NCI-H1092 treated with DMSO at 0.1 percent for 48 hours (cell line): ENCODE results near the gene GH1.
"Not testable (repeated sequence)": the region's sequence is repeated elsewhere in the genome, so short reads cannot be mapped to it uniquely, and the experiment has no call there.

Source experiments
- DNase-seq: peaks from one replicate; lab custom pipeline; 2025; lab: John Stamatoyannopoulos, UW

GH1 gene

GRCh38 chr17:63918789-63919305 is at the start of gene GH1:
GH1 (minus strand) TSS chr17:63918839; CDS start chr17:63918776, 63 bp downstream.
- DNase-seq: not testable (repeated sequence)

- no peak for DNase-seq
Observed at GRCh38 chr17:63967953-63968352, 49.3 kb upstream of the GH1 start.

DNA sequence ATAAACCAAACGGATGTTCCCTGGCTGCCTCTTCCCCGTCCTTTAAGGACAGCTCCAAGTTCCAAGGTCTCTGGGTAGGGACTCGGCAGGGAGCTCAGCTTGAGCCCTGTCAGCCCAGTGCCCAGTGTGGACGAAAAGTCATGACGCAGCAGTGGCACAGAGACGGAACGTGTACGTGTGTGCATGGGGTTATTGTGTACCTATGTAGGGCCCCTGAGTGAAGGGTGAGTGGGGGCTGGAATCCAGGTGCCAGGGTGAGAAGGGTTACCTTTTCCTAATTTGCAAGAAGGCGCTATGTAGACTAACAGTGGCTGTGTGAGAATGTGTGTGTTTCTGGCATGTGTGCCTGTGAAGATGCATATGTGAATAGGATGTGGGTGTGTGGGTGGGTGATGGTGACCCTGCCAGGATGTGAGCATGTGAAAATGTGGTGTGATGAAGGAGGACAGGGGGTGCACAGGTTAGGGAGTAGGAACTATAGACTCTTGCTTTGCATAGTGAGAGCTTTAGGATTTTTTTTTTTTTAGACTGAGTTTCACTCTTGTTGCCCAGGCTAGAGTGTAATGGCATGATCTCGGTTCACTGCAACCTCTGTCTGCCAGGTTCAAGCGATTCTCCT is 48.1 kb upstream of the GH1 start:
- DNase-seq: no peak

DNA sequence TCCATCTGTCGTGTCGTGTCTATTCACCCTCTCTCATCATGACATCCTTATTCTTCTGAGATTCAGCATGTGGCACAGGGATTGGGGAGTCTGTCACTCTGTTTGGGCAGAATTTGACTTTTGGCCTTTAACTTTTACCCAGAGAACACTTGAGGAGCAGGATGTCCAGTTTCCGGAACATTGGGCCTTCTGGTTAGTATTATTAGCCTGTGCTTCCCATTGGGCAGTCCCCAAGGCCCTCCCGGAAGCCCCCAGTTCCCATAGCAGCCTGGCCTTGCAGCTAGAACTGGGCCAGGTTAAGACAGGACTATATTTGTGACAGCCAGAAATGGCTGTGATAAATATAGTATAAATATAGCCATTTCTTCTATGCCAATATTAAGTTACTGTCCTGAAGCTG is 44.5 kb upstream of the GH1 start:
- no peak for DNase-seq

DNA sequence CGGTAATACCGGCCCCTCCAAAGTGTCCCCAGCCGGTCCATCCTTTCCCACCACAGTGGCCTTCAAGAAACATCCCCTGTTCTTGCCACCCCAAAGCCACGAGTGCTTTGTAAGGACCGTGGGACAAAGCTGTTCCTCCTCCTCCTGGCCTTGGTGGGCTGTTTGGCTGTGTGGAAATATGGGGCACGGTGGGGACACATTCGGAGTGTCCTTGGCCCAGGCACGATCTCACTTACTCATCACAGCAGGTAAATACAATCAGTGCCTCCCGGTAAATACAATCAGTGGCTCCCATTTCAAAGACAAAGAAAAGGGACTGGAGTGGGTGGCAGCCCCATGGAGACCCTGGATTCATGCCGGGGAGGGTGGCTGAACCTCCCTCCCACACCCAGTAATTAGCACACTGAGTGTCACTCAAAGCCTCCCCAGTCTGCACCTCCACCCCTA is 43.7 kb upstream of the GH1 start:
- no peak for DNase-seq

GRCh38 chr17:63961355-63962212 is 42.9 kb upstream of the GH1 start:
- no peak for DNase-seq

- no peak for DNase-seq
Observed at GRCh38 chr17:63960430-63960829, 41.8 kb upstream of the GH1 start.

DNA sequence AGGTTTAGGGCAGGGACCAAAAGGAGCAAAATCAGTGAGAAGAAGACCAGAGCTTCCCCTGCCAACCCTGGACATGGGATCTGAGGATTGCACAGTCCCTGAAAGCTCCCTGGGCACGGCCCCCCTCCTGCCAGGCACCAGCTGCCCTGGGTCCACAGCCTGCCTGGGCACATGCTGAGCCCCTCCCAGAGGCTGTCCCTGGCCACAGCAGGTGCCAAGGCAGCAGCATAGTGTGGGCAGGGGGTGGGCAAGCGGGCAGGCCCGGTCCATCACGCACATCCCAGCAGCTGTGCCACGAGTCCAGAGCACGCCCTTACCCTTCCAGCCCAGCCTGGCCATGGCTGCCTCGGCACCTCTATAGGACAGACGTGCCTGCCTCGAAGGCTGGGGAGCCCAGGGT is 41.4 kb upstream of the GH1 start:
- no peak for DNase-seq

DNA sequence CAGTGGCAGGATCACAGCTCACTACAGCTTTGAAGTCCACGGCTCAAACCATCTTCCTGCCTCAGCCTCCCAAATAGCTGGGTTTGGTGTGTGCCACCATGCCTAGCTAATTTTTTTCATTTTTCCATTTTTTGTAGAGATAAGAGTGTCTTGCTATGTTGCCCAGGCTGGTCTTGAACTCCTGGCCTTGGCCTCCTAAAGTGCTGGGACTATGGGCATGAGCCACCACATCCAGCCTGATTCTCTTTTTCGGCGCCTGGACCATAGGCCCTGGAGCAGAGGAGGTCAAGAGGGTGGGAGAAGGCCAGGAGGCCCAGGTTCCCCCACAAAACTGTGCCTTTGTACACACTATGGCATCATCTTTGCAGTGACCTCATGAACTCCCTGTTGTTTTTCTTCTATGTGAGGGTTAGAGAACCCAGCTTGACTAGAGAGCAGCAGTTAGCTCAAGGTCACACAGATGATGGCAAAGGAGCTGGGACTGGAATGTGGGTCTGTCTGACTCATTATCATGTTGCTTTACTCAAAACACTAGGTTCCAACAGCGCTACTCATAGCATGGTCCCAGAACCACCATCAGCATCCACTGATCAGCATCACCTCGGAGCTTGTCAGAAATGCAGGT is 37.8 kb upstream of the GH1 start:
- DNase-seq: no peak

DNA sequence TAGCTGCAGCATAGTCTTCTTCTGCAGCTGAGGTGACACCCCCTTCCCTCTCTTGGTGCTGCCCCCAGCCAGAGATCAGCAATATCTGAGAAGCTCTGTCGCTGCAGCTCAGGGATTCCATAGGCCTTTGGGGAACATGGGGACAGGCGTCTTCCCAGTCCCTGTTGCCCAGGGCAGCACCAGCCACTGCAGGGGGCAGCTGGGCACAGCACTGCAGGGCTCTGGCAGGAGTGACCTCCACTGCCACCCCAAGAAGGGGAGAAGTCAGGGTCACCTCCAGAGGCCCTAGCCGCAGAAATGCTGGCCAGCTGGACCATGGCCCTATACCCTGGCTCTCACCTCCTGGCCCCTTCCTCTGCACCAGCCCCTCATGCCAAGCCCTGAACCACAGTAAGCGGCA is 37.2 kb upstream of the GH1 start:
- no peak for DNase-seq

DNA sequence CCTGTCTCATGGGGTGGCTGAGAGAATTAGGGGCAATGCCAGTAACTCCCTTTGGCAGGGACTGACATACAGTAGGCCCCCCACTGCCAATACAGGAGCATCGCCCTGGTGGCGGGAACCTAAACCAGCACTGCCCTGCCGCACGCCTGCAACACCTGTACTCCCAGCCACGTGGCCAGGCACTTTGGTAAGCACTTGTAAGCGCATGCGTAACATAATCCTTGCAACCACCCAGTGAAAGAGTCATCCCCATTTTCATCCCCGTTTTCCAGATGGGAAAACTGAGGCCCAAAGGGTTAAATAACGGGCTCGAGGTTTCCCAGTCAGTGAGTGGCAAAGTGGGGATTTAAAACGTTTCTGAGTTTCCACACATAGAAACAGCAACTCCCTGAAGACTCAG is 36.6 kb upstream of the GH1 start:
- no peak for DNase-seq

DNA sequence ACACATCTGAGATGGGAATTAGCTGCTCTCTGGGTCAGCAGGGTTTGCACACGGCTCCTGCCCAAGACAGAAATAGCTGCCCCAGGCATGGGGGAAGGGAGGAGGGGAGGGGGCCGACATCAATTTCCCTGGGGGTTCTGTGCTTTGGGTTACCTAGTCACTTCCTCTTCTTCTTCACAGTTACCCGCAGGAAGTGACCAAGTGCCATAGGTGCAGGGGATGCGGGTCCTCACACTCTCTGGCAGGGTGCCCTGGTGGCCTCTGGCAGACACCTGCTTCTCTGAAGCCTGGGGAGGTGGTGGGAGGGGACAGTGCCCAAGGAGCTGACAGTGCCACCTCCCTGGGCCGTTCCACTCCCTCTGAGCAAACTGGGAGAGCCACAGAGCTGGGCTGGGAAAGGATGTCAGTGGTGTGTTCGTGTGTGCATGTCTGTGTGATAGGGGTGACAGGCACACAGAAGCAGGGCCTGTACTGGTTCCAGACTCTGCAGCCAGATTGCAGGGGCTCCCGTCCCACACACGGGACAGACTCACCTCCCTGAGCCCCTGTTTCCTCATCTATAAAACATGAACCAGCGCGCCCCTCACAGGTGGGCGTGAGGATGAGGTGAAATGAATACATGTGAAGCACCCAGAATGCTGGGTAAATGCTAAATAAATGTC is 35.9 kb upstream of the GH1 start:
- DNase-seq: no peak

DNA sequence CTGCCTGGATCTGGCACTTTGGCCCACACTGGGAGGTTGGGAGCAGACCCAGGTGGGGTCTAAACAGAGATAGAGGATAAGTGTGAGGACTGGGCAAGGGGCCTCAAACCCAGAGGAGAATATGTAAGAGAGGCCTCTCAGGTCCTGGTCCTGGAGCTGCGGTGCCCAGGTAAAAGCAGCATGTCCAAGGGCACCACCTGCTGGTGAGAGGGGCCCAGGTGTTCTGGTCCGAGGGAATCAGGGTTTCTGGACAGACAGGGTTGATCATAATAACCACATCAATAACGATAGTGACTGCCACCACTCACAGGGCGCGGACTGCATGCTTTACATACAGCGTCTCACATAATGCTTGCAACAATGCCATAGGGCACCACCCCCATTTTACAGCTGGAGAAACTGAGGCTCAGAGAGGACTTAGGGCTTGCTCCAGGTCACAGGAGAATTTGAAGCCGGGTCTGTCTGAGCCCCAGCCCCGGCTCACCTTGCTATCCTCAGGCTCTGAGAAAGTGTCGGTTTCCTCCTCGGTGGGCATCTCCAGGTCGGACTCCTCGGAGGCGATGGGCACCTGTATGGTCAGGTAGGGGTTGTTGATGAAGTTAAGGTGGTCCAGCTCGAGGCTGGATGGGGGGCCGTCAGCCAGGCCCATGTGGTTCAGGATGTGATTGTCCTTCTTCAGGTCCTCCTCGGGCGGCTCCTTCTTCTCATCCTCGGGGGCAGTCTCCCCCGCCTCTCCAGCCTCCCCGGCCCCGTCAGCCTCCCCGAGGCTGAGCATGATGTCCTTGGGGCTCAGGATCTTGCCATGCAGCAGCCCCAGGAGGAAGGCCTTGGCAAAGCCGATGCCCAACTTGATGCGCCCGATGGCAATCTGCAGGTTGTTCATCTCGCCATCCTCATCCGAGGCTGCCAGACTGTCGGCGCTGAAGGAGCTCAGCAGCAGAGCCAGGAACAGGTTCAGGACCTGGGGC is 32.6 kb upstream of the GH1 start:
- no peak for DNase-seq

GRCh38 chr17:63949576-63950250 is 31.1 kb upstream of the GH1 start:
- no peak for DNase-seq

DNA sequence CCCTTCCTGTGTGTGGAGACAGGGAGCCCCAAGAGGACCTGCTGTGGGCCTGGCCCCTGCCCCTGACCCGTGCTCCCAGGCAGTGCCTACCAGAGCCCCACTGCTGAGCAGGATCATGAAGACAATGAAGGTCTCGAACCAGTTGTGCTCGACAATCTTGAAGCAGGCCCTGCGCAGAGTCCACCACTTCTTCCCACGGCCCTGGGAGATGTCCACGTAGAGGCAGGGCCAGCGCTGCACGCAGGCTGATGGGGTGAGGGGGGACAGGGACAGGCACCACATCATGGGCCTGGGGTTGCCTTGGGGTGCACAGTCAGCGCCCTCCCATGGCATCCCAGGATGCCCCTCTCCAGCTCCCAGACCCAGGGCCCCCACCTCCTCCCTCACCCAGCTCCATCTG is 29.9 kb upstream of the GH1 start:
- no peak for DNase-seq

DNA sequence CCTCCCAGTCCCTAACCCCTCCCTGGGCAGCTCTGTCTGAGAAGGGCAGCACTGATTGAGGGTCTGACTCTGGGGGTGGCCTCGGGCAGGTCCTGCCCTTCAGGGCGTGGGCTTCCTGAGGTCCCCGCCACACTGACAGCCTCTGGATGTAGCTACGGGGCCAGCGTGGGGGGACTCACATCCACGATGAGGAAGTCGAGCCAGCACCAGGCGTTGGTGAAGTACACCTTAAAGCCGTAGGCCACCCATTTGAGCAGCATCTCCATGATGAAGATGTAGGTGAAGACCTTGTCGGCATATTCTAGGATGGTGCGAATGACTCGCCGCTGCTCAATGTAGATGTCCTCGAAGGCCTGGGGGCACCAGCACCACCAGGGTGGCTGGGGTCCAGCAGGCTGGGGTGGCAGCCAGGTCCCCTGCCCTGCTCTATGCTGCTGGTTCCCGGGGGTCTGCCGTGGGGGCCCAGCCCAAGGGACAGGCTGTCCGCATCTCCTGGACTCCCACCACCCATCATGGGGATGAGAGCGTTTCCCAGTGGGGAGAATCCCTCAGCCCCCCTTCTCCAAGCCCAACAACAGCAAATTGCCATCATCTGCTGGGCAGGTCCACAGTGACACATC is 29.2 kb upstream of the GH1 start:
- no peak for DNase-seq

- DNase-seq: peak; percentile 23
Observed at GRCh38 chr17:63946440-63947363, 28.1 kb upstream of the GH1 start.

GRCh38 chr17:63945784-63946439 is 27.3 kb upstream of the GH1 start:
- DNase-seq: no peak
